GM12801 (cell line): ENCODE data around the gene ZNF506.

Experiments used
- TF ChIP-seq, protein P1 (sequence below): IDR thresholded peaks from one replicate; pipeline ENCODE4 v1.5.1; 2011; ENCODE audit warnings: control low read depth; ENCODE audit not compliant: insufficient read length; ENCODE audit errors: extremely low read depth

ZNF506 gene

GRCh38 chr19:19748249-19748938 lies 73.2 kb downstream of the ZNF506 start:
- TF ChIP-seq, protein P1, sequence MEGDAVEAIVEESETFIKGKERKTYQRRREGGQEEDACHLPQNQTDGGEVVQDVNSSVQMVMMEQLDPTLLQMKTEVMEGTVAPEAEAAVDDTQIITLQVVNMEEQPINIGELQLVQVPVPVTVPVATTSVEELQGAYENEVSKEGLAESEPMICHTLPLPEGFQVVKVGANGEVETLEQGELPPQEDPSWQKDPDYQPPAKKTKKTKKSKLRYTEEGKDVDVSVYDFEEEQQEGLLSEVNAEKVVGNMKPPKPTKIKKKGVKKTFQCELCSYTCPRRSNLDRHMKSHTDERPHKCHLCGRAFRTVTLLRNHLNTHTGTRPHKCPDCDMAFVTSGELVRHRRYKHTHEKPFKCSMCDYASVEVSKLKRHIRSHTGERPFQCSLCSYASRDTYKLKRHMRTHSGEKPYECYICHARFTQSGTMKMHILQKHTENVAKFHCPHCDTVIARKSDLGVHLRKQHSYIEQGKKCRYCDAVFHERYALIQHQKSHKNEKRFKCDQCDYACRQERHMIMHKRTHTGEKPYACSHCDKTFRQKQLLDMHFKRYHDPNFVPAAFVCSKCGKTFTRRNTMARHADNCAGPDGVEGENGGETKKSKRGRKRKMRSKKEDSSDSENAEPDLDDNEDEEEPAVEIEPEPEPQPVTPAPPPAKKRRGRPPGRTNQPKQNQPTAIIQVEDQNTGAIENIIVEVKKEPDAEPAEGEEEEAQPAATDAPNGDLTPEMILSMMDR: no peak

DNA sequence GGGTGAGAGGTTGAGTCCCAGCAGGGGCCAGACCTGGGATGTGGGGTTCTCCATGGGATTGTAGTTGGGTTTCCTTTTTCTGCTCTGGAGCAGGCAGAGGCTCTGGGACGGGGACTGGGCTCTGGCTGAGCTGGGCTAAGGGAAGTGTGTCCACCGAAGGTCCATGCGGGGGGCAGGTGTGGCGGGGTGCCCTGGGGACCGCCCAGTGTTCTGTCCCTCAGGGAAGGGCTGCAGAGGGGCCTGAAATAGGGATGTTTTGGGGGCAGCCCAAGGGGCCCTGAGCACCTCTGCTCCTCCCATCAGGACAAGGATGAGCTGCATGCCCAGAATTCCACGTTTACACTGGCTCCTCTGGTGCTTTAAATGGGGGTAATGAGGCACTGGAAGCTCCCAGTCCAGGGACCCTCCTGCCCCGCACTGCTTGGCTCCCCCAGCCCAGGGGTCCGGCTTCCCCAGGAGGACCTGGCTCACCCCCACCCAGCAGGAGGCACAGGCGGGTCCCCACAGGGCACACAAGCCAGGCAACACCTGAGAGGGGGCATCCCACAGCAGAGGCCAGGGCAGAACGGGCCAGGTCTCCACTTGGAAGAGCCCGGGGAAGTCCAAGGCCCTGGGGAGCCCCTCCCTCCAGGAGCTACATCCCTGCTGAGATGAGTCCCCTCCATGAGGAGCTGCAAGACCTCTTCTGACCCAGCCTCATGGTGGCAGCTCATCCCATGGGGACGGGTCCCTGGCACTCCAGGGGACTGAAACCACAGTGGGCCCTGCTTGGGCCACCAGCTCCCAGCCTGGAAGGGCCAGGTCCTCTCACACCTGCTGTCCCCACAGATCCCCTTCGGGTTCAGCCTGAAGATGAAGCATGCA lies 74.0 kb downstream of the ZNF506 start:
- TF ChIP-seq, protein P1: no peak

GRCh38 chr19:19746286-19747213 lies 75.0 kb downstream of the ZNF506 start:
- TF ChIP-seq, protein P1: no peak

GRCh38 chr19:19745496-19746285 lies 75.9 kb downstream of the ZNF506 start:
- TF ChIP-seq, protein P1: no peak

- TF ChIP-seq, protein P1: no peak
Observed at GRCh38 chr19:19744641-19745040, 76.9 kb downstream of the ZNF506 start.

- TF ChIP-seq, protein P1: no peak
Observed at GRCh38 chr19:19743176-19743575, 78.4 kb downstream of the ZNF506 start.
